T-helper 17 cell (primary cell): Measurements from ENCODE around the gene RPP25. TPM values are rescaled to one million over a fixed set of nuclear protein-coding genes. Genes with fewer than 3 reads are reported as not detected.
"Not testable (repeated sequence)": the region's sequence is repeated elsewhere in the genome, so short reads cannot be mapped to it uniquely, and the experiment has no call there.

Experiments
- ATAC-seq: fragments of 150-1000 bp; cut with Tn5 transposase; 2 replicates; pipeline ENCODE4 v1.10.0; 2021; ENCODE audit warnings: mild to moderate bottlenecking, moderate library complexity
- DNase-seq, 3 donors: peaks; one replicate each; pipeline versions ENCODE4 v3.0.0 to v3.0.0-alpha.2; 2020 to 2021
- H3K9me3 ChIP-seq: one replicate; pipeline ENCODE4 v1.7.0; 2013; ENCODE audit warnings: low read length, mild to moderate bottlenecking; ENCODE audit not compliant: control insufficient read depth, poor library complexity, severe bottlenecking
- H3K27ac Mint-ChIP-seq: one replicate; pipeline ENCODE4 v1.8.0; 2022; ENCODE audit warnings: mild to moderate bottlenecking, moderate library complexity, mixed read lengths
- H3K27me3 Mint-ChIP-seq: one replicate; pipeline ENCODE4 v1.8.0; 2022; ENCODE audit warnings: mixed read lengths
- H3K36me3 Mint-ChIP-seq: one replicate; pipeline ENCODE4 v1.8.0; 2022; ENCODE audit warnings: low read depth, mixed read lengths
- H3K4me1 Mint-ChIP-seq: one replicate; pipeline ENCODE4 v1.8.0; 2022; ENCODE audit warnings: mild to moderate bottlenecking, mixed read lengths
- H3K4me3 Mint-ChIP-seq: one replicate; pipeline ENCODE4 v1.8.0; 2022; ENCODE audit warnings: mild to moderate bottlenecking, moderate library complexity, mixed read lengths
- total RNA-seq, 4 donors: library from RNA in 2 of 4; stranded (reverse) in 2 of 4; gene quantifications; one replicate each; pipeline ENCODE4 v1.2.3 and lab custom pipeline; 2022 to 2026

RPP25 gene
- total RNA-seq, 2 donors from 2014 or later, result 0.99 to 1.3 TPM

DNA sequence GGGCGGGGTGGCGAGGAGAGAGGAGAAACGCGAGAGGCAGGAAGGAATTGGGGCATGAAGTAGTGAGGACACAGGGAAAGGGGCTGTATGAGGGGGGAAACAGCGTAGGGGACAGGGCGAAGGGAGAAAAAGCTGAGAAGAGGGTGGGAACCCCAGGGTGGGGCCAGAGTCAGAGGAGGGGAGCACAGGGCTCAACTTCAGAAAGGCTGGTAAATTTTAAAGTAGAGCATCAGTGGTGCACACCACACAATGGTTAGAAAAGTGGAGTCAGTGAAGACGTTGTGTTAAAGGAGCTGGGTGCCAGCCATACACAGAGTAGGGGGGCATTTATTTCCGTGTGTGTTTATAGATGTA, 3.0 kb upstream of the RPP25 start:
- Mint-ChIP-seq H3K27me3 (peaks cover 26% of the 10 kb centered on the region), H3K4me3 (peak overlapping the region; percentile 61), H3K27ac (no peak overlapping the region), H3K4me1 (peaks cover 19% of the 10 kb centered on the region), H3K36me3 (peaks cover 2% of the 10 kb centered on the region)
- no peaks in the 10 kb centered on the region for H3K9me3 ChIP-seq
- DNase-seq (no peak), ATAC-seq (no peak)

DNA sequence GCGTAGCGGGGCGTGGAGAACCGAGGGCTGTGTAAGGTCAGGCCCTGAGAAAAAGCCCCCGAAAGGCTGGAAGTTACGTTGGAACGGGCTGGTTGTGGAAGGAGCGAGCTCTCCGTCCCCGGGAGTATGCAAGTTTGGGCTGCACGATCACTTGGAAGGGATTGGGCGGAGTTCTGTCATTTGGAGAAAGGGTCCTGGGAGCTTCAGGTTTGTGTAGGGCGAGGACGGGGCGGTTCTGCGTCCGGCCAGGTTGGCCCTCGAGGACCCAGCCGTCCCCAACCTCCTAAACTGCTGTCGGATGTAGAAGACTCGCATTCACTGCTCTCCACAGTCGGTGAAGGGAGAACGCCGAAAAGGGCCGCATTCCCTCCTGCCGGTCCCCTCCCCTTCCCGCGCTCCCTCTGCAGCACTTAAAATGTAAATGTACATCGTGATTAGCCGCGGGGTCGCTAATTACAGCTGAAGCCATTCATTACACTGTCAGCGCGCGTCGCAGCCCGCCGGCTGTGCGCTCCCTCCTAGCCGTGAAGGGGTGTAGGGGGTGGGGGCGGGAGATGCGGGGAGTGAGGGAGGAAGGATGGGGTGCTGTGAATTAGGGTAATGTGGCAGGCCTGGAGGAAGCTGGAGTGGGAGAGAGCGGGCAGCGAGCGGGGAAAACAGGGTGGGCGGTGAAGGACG, 2.5 kb upstream of the RPP25 start:
- ATAC-seq (no peak), DNase-seq (no peak)
- Mint-ChIP-seq H3K27me3 (peaks cover 26% of the 10 kb centered on the region), H3K4me1 (peaks cover 19% of the 10 kb centered on the region), H3K36me3 (peaks cover 2% of the 10 kb centered on the region), H3K4me3 (peak overlapping the region; percentile 61), H3K27ac (peak overlapping the region; percentile 43)
- H3K9me3 ChIP-seq, result no peaks in the 10 kb centered on the region

- Mint-ChIP-seq H3K27me3 (peaks cover 26% of the 10 kb centered on the region), H3K36me3 (peaks cover 2% of the 10 kb centered on the region), H3K4me3 (peak overlapping the region; percentile 82), H3K4me1 (peaks cover 19% of the 10 kb centered on the region), H3K27ac (peak overlapping the region; percentile 43)
- ATAC-seq, result no peak
- H3K9me3 ChIP-seq, result no peaks in the 10 kb centered on the region
- peak in 1 of 3 donors; percentile 13 for DNase-seq
Observed at GRCh38 chr15:74958320-74958907, 1.8 kb upstream of the RPP25 start.

- Mint-ChIP-seq H3K4me3 (peak overlapping the region; percentile 82), H3K4me1 (peaks cover 19% of the 10 kb centered on the region), H3K27ac (no peak overlapping the region), H3K36me3 (peaks cover 2% of the 10 kb centered on the region), H3K27me3 (peaks cover 26% of the 10 kb centered on the region)
- ATAC-seq (no peak), DNase-seq (no peak)
- H3K9me3 ChIP-seq, result no peaks in the 10 kb centered on the region
Observed at GRCh38 chr15:74957476-74958035, 984 bp upstream of the RPP25 start.

GRCh38 chr15:74955796-74956647, 550 bp downstream of the RPP25 start:
- peak; percentile 34 to 50 (median 43) for DNase-seq
- peak overlapping the region; percentile 82 for H3K4me3 Mint-ChIP-seq
- H3K9me3 ChIP-seq, result no peaks in the 10 kb centered on the region
- peaks cover 2% of the 10 kb centered on the region for H3K36me3 Mint-ChIP-seq
- H3K27ac Mint-ChIP-seq, result no peak overlapping the region
- peak; percentile 73 for ATAC-seq
- H3K27me3 Mint-ChIP-seq, result peaks cover 26% of the 10 kb centered on the region
- peaks cover 16% of the 10 kb centered on the region for H3K4me1 Mint-ChIP-seq

DNA sequence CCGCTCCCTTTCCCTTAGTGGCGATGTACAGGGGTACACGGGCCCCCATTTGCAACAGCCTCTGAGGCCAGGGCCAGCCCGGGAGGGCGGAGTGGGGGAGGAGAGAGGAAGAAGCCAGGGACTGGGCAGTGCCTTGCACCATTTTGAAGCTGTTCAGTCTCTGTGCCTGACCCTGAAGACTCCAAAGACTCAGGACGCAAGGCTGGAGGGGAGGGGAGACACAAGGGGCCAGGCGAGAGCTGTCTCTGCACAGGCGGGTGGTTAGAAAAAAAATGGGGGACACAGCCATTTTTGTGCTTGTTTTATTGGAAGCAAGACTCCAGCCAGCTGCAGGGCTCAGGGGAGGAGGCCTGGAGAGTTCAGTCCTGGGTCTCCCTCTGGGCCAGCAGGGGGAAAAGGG, 1.6 kb downstream of the RPP25 start:
- peaks cover 26% of the 10 kb centered on the region for H3K27me3 Mint-ChIP-seq
- H3K4me3 Mint-ChIP-seq, result peak overlapping the region; percentile 41
- no peak for DNase-seq
- ATAC-seq, result no peak
- H3K9me3 ChIP-seq, result no peaks in the 10 kb centered on the region
- no peak overlapping the region for H3K27ac Mint-ChIP-seq
- peaks cover 17% of the 10 kb centered on the region for H3K4me1 Mint-ChIP-seq
- peaks cover 2% of the 10 kb centered on the region for H3K36me3 Mint-ChIP-seq

DNA sequence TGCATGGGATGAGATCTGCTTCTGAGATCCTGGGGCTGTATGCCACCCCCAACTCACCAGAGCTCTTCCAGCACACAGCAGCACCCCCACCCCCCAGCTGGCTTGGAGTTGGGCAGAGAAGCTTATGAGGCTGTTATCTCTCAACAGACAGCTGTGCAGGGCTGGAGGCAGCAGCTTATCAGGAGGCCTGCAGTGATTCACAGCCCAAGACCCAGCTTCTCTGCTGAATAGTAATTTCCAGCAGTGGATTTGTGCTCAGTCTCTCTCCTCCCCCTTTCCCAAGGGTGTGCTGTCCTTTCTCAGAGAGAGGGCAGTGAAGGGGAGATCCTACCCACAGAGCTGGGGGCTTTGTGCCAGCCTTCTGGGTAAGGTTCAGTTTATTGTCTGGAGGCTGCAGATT, 2.1 kb downstream of the RPP25 start:
- peaks cover 2% of the 10 kb centered on the region for H3K36me3 Mint-ChIP-seq

GRCh38 chr15:74951006-74951405, 5.6 kb downstream of the RPP25 start:
- Mint-ChIP-seq H3K4me3 (no peak overlapping the region), H3K4me1 (peaks cover 5% of the 10 kb centered on the region), H3K27ac (no peak overlapping the region), H3K36me3 (no peaks in the 10 kb centered on the region), H3K27me3 (no peaks in the 10 kb centered on the region)
- ATAC-seq (no peak), DNase-seq (no peak)
- no peaks in the 10 kb centered on the region for H3K9me3 ChIP-seq

More for the DNA sequence above, 2.1 kb downstream of the RPP25 start:
- no peaks in the 10 kb centered on the region for H3K9me3 ChIP-seq
- peaks cover 23% of the 10 kb centered on the region for H3K27me3 Mint-ChIP-seq
- ATAC-seq (no peak), DNase-seq (no peak)
- no peak overlapping the region for H3K27ac Mint-ChIP-seq
- H3K4me1 Mint-ChIP-seq, result peaks cover 16% of the 10 kb centered on the region
- H3K4me3 Mint-ChIP-seq, result no peak overlapping the region

DNA sequence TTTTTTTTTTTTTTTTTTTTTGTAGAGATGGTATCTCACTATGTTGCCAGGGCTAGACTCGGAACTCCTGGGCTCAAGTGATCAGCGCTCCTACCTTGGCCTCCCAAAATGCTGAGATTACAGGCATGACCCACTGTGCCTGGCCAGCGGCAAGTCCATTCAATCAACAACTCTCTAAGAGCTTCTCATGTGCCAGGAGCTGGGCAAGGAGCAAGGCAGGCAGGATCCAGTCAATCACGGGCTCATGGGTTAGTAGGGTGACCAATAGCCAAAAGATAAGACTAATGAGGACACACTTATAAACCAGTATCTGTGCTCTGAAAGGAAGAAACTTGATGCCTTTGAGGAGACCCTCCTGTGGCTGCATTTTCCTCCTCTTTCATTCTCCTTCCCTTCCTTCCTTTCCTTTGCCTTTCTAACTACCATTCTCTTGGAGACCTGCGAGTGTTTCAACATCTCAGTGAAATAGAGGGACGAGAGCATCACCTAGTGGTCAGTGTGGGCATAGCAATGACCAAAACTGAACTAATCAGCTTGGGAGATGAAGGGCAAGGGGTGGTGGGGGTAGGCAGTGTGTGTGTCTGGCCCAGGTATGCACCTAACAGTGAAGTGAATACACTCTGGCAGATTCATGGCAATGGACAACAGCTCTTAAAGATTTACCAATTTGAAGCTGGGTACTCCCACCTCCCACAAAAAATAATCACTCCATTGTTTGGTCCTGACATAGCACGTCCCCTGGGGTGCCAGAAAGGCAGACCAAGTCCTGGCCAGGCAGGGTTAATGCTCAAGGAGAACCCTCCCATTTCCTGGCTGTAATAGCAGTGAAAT, 6.3 kb downstream of the RPP25 start:
- DNase-seq, result peak; percentile 47 to 76 (median 59)
- no peak overlapping the region for H3K27ac Mint-ChIP-seq

DNA sequence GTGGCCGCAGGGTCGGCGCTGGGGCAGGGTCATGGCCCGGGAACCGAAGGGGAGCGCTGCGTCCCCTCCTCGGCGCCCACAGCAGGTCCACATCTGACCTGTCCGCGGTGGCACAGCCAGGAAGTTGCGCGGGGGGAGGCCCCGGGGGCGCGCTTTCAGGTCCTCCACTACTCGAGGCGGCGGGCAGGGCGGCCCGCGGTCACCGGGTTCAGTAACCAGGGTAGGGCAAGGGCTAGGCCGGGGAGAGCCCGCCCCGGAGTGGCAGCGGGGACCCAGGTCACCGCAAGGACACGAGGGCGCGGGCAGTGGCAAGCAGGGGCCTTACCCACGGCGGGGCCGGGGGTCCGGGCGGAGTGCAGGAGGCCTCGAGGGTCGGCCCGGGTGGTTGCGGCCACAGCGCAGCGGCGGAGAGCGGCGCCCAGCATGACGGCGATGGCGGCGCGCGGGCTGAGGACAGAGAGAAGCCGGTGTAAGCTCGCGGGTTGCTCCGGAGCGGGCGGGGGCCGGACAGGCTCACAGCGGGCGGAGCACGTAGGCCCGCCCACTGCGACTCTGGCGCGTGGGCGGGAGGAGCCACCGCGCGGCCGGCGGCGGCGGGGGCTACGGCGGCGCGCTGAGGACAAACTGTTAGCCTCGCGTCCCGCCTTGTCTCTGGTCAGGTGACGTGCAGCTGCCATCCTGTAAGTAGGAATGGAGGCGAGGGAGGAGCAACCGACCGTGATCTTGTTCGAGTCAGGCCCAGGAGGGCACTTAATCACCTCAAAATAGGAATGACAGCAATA, 18.8 kb downstream of the RPP25 start, which contains the start of gene COX5A:
Gene COX5A, minus strand, starts transcription at position 484 of the 782 bp plus-strand sequence. Its CDS starts 59 bp downstream, at position 425.
- Mint-ChIP-seq H3K27ac (peak within 1 kb of the TSS; percentile 79), H3K4me1 (peaks cover 19% of the 10 kb centered on the region), H3K27me3 (no peaks in the 10 kb centered on the region), H3K36me3 (no peaks in the 10 kb centered on the region), H3K4me3 (peak within 1 kb of the TSS; percentile 91)
- no peaks in the 10 kb centered on the region for H3K9me3 ChIP-seq
- peak; percentile 97 for ATAC-seq
- DNase-seq, result peak; percentile 86 to 89 (median 88)

More for the DNA sequence above, 6.3 kb downstream of the RPP25 start:
- no peaks in the 10 kb centered on the region for H3K9me3 ChIP-seq
- ATAC-seq, result peak; percentile 93
- Mint-ChIP-seq H3K4me3 (no peak overlapping the region), H3K4me1 (peaks cover 3% of the 10 kb centered on the region), H3K36me3 (no peaks in the 10 kb centered on the region), H3K27me3 (no peaks in the 10 kb centered on the region)

GRCh38 chr15:74937272-74937589, 19.3 kb downstream of the RPP25 start:
- H3K4me3 Mint-ChIP-seq, result peak overlapping the region; percentile 91
- no peaks in the 10 kb centered on the region for H3K36me3 Mint-ChIP-seq
- H3K27ac Mint-ChIP-seq, result peak overlapping the region; percentile 68
- H3K27me3 Mint-ChIP-seq, result no peaks in the 10 kb centered on the region
- no peak for ATAC-seq
- no peaks in the 10 kb centered on the region for H3K9me3 ChIP-seq
- DNase-seq, result no peak
- peaks cover 19% of the 10 kb centered on the region for H3K4me1 Mint-ChIP-seq

DNA sequence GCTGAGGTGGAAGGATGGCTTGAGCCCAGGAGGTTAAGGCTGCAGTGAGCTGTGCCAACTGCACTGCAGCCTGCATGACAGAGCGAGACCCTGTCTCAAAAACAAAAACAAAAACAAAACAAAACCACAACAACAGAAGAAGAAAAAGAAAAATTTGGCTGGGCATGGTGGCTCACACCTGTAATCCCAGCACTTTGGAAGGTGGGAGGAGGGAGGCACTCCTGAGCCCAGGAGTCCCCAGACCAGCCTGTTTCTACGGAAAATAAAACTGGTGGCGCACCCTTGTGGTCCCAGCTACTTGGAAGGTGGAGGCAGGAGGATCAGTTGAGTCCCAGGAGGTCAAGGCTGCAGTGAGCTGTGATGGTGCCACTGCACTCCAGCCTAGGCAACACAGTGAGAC, 21.4 kb downstream of the RPP25 start:
- Mint-ChIP-seq H3K4me3 (peak overlapping the region; percentile 63), H3K4me1 (peaks cover 21% of the 10 kb centered on the region), H3K27ac (peak overlapping the region; percentile 89)
- H3K36me3 Mint-ChIP-seq, H3K9me3 ChIP-seq, DNase-seq, ATAC-seq, H3K27me3 Mint-ChIP-seq: not testable (repeated sequence)
